PC-9 (cell line): ENCODE results near the gene NECTIN1. TPM values are rescaled to one million over a fixed set of nuclear protein-coding genes. Genes with fewer than 3 reads are reported as not detected.

Experiments
- BruUV-seq: library from RNA; stranded (reverse); fragments of 400-500 nt; replicated peaks from 2 replicates; lab custom pipeline; 2021; lab: Mats Ljungman, UMichigan
- CTCF ChIA-PET: fragments of 300-600 bp; sonication (Branson Sonifier 250); formaldehyde crosslinking; loops from one replicate; lab custom pipeline; 2022; ENCODE audit warnings: antibody characterized with exemption; lab: Charles Lee
- POLR2A ChIA-PET: fragments of 300-600 bp; sonication (Branson Sonifier 250); formaldehyde crosslinking; loops from one replicate; lab custom pipeline; 2022; ENCODE audit warnings: antibody characterized with exemption; ENCODE audit not compliant: unreplicated experiment; lab: Charles Lee
- DNase-seq, 2 experiments: peaks; one replicate each; pipeline versions ENCODE4 v3.0.0 to v3.0.0-alpha.2; 2015 to 2022; ENCODE audit warnings: mixed read lengths in 1 of 2
- H2AFZ ChIP-seq: fragments of 200-600 bp; sonication (generic); 2 replicates; pipeline ENCODE4 v1.8.1; 2017; ENCODE audit warnings: antibody characterized with exemption
- H3F3A ChIP-seq: fragments of 200-600 bp; sonication (generic); 2 replicates; pipeline ENCODE4 v1.8.1; 2017; ENCODE audit warnings: antibody characterized with exemption, mild to moderate bottlenecking, low read depth; ENCODE audit not compliant: insufficient read depth
- H3K27ac ChIP-seq: fragments of 200-600 bp; sonication (generic); 2 replicates; pipeline ENCODE4 v1.6.1; 2016; ENCODE audit warnings: mixed run types
- H3K27me3 ChIP-seq: fragments of 200-600 bp; sonication (generic); 2 replicates; pipeline ENCODE4 v1.6.1; 2016; ENCODE audit warnings: low read depth, mixed run types; ENCODE audit not compliant: insufficient read depth
- H3K36me3 ChIP-seq: fragments of 200-600 bp; sonication (generic); 2 replicates; pipeline ENCODE4 v1.6.1; 2016; ENCODE audit warnings: low read depth, mixed run types
- H3K4me1 ChIP-seq: fragments of 200-600 bp; sonication (generic); replicated peaks from 2 replicates; pipeline ENCODE4 v1.6.1; 2016; ENCODE audit warnings: mixed run types; ENCODE audit not compliant: insufficient read depth
- H3K4me2 ChIP-seq: fragments of 200-600 bp; sonication (generic); 2 replicates; pipeline ENCODE4 v1.6.1; 2017; ENCODE audit warnings: mixed run types
- H3K4me3 ChIP-seq: fragments of 200-600 bp; sonication (generic); 2 replicates; pipeline ENCODE4 v1.6.1; 2016; ENCODE audit warnings: mixed run types
- H3K79me2 ChIP-seq: fragments of 200-600 bp; sonication (generic); 2 replicates; pipeline ENCODE4 v1.6.1; 2017; ENCODE audit warnings: low read depth, mixed run types
- H3K9me2 ChIP-seq: fragments of 200-600 bp; sonication (generic); 2 replicates; pipeline ENCODE4 v1.8.1; 2017; ENCODE audit warnings: mild to moderate bottlenecking; ENCODE audit not compliant: insufficient read depth
- H3K9me3 ChIP-seq: fragments of 200-600 bp; sonication (generic); 2 replicates; pipeline ENCODE4 v1.8.1; 2016; ENCODE audit warnings: low read depth; ENCODE audit not compliant: insufficient read depth
- H4K20me1 ChIP-seq: fragments of 200-600 bp; sonication (generic); 2 replicates; pipeline ENCODE4 v1.8.1; 2017; ENCODE audit not compliant: insufficient read depth
- CTCF ChIP-seq: fragments of 200-600 bp; sonication (generic); conservative IDR thresholded peaks from 2 replicates; pipeline ENCODE4 v1.6.1; 2017; ENCODE audit warnings: mixed run types, antibody characterized with exemption, mild to moderate bottlenecking, moderate library complexity
- EZH2 ChIP-seq: fragments of 200-600 bp; sonication (generic); IDR thresholded peaks from 2 replicates; pipeline ENCODE4 v1.8.0; 2017; ENCODE audit warnings: antibody characterized with exemption, low read depth
- intact Hi-C: fragments of 100-400 bp; cut with micrococcal nuclease; formaldehyde crosslinking; loops from one replicate; pipeline ENCODE4 v1.10.0; 2022; ENCODE audit not compliant: unreplicated experiment
- total RNA-seq: library from RNA; stranded (reverse); gene quantifications from 2 replicates; pipeline ENCODE4 v1.2.3, GENCODE V29; 2021

The NECTIN1 gene
- total RNA-seq, 1 experiment from 2014 or later, result 17.6 TPM

GRCh38 chr11:119666061-119666460 lies 62.9 kb downstream of the NECTIN1 start:
- no TSS peak for BruUV-seq
- no peak for TF ChIP-seq EZH2
- no peak for TF ChIP-seq CTCF

GRCh38 chr11:119664701-119665420 lies 64.1 kb downstream of the NECTIN1 start:
- BruUV-seq, result no TSS peak
- no peaks in the 10 kb centered on the region for H3K27me3 ChIP-seq
- TF ChIP-seq CTCF, result no peak
- no peak for TF ChIP-seq EZH2
- 0 out of 2 replicates have a peak, but pooled peaks cover 4% of the 10 kb centered on the region for H3F3A ChIP-seq
- H3K79me2 ChIP-seq, result no peaks in the 10 kb centered on the region
- no peak overlapping the region for H2AFZ ChIP-seq
- H3K9me2 ChIP-seq, result no peaks in the 10 kb centered on the region
- CTCF ChIA-PET, result interaction anchor here (0.6 to 1.0 kb wide), 2 partner anchors 18 to 132 kb away, joined by 4 to 15 read pairs; no protein-coding TSS in a partner anchor
- intact Hi-C loops, result no loop called here
- DNase-seq, result no peak
- H3K36me3 ChIP-seq, result no peaks in the 10 kb centered on the region
- H3K4me3 ChIP-seq, result no peak overlapping the region
- POLR2A ChIA-PET, result no interaction called here
- H3K4me2 ChIP-seq, result no peak overlapping the region
- no peaks in the 10 kb centered on the region for H4K20me1 ChIP-seq
- no peaks in the 10 kb centered on the region for H3K4me1 ChIP-seq
- no peaks in the 10 kb centered on the region for H3K9me3 ChIP-seq
- H3K27ac ChIP-seq, result no peak overlapping the region

More at GRCh38 chr11:119666061-119666460, 62.9 kb downstream of the NECTIN1 start:
- Histone ChIP-seq H3K4me1 (no peaks in the 10 kb centered on the region), H3K27me3 (no peaks in the 10 kb centered on the region), H3K4me2 (no peak overlapping the region), H3K79me2 (no peaks in the 10 kb centered on the region), H3K9me3 (no peaks in the 10 kb centered on the region), H3K4me3 (no peak overlapping the region), H4K20me1 (no peaks in the 10 kb centered on the region), H3K9me2 (no peaks in the 10 kb centered on the region), H3F3A (0 out of 2 replicates have a peak, but pooled peaks cover 4% of the 10 kb centered on the region), H3K27ac (no peak overlapping the region), H2AFZ (no peak overlapping the region), H3K36me3 (no peaks in the 10 kb centered on the region)
- POLR2A ChIA-PET, result no interaction called here
- CTCF ChIA-PET, result interaction anchor here (1.0 kb wide), 1 partner anchor 16 kb away, joined by 4 read pairs; no protein-coding TSS in a partner anchor
- no peak for DNase-seq
- intact Hi-C loops, result loop anchor here (1.0 to 2.0 kb wide), 4 partner anchors 63 to 503 kb away; partner anchors contain the start of gene NECTIN1

- no peak overlapping the region for H3K4me2 ChIP-seq
- H3K9me3 ChIP-seq, result no peaks in the 10 kb centered on the region
- no peak overlapping the region for H3K4me3 ChIP-seq
- BruUV-seq, result no TSS peak
- no peaks in the 10 kb centered on the region for H3K79me2 ChIP-seq
- no peaks in the 10 kb centered on the region for H3K9me2 ChIP-seq
- no peak for TF ChIP-seq CTCF
- TF ChIP-seq EZH2, result no peak
- H2AFZ ChIP-seq, result no peak overlapping the region
- H3K27me3 ChIP-seq, result no peaks in the 10 kb centered on the region
- 0 out of 2 replicates have a peak, but pooled peaks cover 4% of the 10 kb centered on the region for H3F3A ChIP-seq
- DNase-seq, result no peak
- CTCF ChIA-PET, result no interaction called here
- H3K4me1 ChIP-seq, result no peaks in the 10 kb centered on the region
- H3K36me3 ChIP-seq, result no peaks in the 10 kb centered on the region
- intact Hi-C loops, result no loop called here
- H4K20me1 ChIP-seq, result no peaks in the 10 kb centered on the region
- POLR2A ChIA-PET, result interaction anchor here (0.6 kb wide), 1 partner anchor 529 kb away, joined by 3 read pairs; no protein-coding TSS in a partner anchor
- H3K27ac ChIP-seq, result no peak overlapping the region
Measured at GRCh38 chr11:119664063-119664572, 64.9 kb downstream of the NECTIN1 start.
